HG03342 (cell line): Measurements from ENCODE around the gene OR56A5.
"Not testable (repeated sequence)": the region's sequence is repeated elsewhere in the genome, so short reads cannot be mapped to it uniquely, and the experiment has no call there.

Source experiments
- ATAC-seq: cut with Tn5 transposase; IDR thresholded peaks from one replicate; pipeline ENCODE4 v1.9.1; 2021; ENCODE audit warnings: mild to moderate bottlenecking, moderate library complexity; ENCODE audit not compliant: unreplicated experiment

OR56A5 gene, protein sequence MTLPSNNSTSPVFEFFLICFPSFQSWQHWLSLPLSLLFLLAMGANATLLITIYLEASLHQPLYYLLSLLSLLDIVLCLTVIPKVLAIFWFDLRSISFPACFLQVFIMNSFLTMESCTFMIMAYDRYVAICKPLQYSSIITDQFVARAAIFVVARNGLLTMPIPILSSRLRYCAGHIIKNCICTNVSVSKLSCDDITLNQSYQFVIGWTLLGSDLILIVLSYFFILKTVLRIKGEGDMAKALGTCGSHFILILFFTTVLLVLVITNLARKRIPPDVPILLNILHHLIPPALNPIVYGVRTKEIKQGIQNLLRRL

GRCh38 chr11:5968394-5968793 is at the start of gene OR56A5:
Gene OR56A5 (minus strand): TSS chr11:5968494. CDS start chr11:5968494, 0 bp downstream.
- no peak for ATAC-seq

- ATAC-seq, result no peak
These were observed 44.7 kb upstream of the OR56A5 start for GRCh38 chr11:6013042-6013441.

GRCh38 chr11:6012035-6012668 is 43.9 kb upstream of the OR56A5 start:
- ATAC-seq, result no peak

GRCh38 chr11:6006846-6007245 is 38.6 kb upstream of the OR56A5 start, which contains the start of gene OR56A4:
Gene OR56A4 (minus strand): TSS chr11:6006946. CDS start chr11:6002992, 3,954 bp downstream.
- ATAC-seq, result no peak

GRCh38 chr11:6006395-6006794 is 38.1 kb upstream of the OR56A5 start:
- no peak for ATAC-seq

- ATAC-seq, result no peak
These were observed 34.0 kb upstream of the OR56A5 start for GRCh38 chr11:6002202-6002699.

DNA sequence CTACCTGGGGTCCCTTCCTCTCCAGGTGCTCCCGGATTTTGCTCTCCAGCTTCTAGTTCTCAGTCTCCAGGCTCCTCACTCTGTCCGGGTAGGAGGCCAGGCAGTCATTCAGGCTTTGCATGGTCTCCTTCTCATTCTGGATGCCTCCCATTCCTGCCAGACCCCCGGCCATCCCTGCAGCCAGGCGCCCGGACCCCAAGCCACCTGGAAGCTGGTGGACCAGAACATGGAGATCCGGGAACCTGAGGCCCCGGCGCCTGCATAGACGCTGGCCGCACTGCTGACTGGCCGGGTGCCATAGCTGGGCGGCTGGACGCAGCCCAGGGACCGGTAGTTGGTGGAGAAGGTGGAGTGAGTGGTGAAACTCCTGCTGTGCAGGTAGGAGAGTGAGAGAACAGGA is 26.5 kb upstream of the OR56A5 start:
- ATAC-seq, result no peak

- ATAC-seq, result no peak
These were observed 24.4 kb upstream of the OR56A5 start for GRCh38 chr11:5992604-5993251.

GRCh38 chr11:5992150-5992549 is 23.9 kb upstream of the OR56A5 start:
- ATAC-seq, result no peak

DNA sequence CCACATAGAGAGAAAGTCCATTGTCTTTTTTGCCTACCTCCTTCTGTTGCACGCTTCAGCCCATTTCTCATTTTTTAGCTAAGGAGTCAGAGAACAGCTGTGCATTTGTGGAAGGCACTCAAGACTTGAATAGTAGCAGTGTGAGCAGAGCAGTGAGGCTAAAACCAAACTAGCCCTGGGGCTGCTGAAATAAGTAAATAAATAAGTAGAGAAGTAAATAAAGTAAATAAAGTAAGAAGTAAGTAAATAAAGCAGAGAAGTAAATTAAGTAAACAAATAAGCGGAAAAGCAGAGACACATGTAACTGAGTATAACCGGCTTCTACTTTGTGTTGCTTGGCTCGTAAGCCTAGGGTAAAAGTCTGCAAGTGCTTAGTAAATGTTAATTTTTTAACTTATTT is 20.9 kb upstream of the OR56A5 start:
- no peak for ATAC-seq

GRCh38 chr11:5986885-5987284 is 18.6 kb upstream of the OR56A5 start, which contains the start of gene OR52L1:
Gene OR52L1 (minus strand): TSS chr11:5986985. CDS start chr11:5986930, 55 bp downstream.
- ATAC-seq, result no peak

DNA sequence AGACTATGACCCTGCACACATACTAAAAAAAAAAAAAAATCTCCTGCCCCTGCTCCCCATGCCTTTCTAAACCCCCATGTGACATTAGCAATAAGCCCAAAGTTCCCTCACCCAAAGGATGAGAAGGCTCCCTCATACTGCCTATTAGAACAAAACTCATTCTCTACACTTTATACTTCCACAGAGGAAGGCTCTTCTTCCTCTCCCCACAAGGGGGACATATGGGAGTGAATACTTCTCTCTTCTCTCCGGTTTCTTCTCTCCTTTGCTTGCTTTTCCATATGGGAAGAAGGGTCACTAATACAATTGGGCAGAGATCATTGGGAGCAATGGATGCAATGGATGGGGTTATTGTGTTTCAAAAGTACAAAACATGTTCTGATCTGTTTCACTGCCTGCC is 15.1 kb upstream of the OR56A5 start:
- no peak for ATAC-seq

GRCh38 chr11:5973530-5973929 is 5.2 kb upstream of the OR56A5 start:
- ATAC-seq, result no peak

DNA sequence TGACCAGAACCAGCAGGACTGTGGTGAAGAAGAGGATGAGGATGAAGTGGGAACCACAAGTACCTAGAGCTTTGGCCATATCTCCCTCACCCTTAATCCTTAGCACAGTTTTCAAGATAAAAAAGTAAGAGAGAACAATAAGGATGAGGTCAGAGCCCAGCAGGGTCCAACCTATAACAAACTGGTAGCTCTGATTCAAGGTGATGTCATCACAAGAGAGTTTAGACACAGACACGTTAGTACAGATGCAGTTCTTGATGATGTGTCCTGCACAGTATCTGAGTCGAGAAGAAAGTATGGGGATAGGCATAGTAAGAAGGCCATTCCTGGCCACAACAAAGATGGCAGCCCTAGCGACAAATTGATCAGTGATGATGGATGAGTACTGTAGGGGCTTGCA is 586 bp downstream of the OR56A5 start:
- ATAC-seq, result no peak

GRCh38 chr11:5966958-5967357 is 1.3 kb downstream of the OR56A5 start:
- no peak for ATAC-seq

- not testable (repeated sequence) for ATAC-seq
These were observed 7.5 kb downstream of the OR56A5 start for GRCh38 chr11:5960704-5961320.

GRCh38 chr11:5955586-5955985 is 12.7 kb downstream of the OR56A5 start:
- no peak for ATAC-seq

GRCh38 chr11:5941951-5942350 is 26.3 kb downstream of the OR56A5 start, which contains the start of gene OR56A3:
Gene OR56A3 (plus strand): TSS chr11:5942251. CDS start chr11:5947347, 5,096 bp downstream.
- ATAC-seq, result no peak

- ATAC-seq, result no peak
These were observed 27.5 kb downstream of the OR56A5 start for GRCh38 chr11:5940748-5941147.

- no peak for ATAC-seq
These were observed 29.7 kb downstream of the OR56A5 start for GRCh38 chr11:5938603-5938965.
